ENCODE data around the gene SCNN1A. TPM values are rescaled to one million over a fixed set of nuclear protein-coding genes. Genes with fewer than 3 reads are reported as not detected.
A peak's percentile ranks its signal among the peaks of the same experiment; 100 is the strongest.

The SCNN1A gene
- total RNA-seq, 4 donors from 2014 or later: 15.9 to 46.5 (median 18.8) TPM

GRCh38 chr12:6399884-6400644 is 24.7 kb upstream of the SCNN1A start:
- Histone ChIP-seq H3K27me3 (no peaks in the 10 kb centered on the region), H3K9me3 (no peaks in the 10 kb centered on the region), H3K36me3 (peaks cover 0 to 13% (median 0%) of the 10 kb centered on the region in 3 donors), H3K4me3 (no peak overlapping the region), H3K4me1 (no peaks in the 10 kb centered on the region), H3K27ac (no peak overlapping the region)
- DNase-seq (ENCODE audit: low spot score in 2 of 2): no peak
- TF ChIP-seq CTCF (IDR thresholded peaks at IDR 0.05) (no peak), POLR2A (IDR thresholded peaks at IDR 0.05) (no peak), EP300 (IDR thresholded peaks at IDR 0.05) (no peak)
- WGBS, 2 donors: 85 to 90% methylated on average over 7 of the region's 7 CpGs

GRCh38 chr12:6396031-6396430 is 20.7 kb upstream of the SCNN1A start:
- 49% methylated on average over 2 of the region's 2 CpGs for WGBS, 2 donors
- H3K9me3 ChIP-seq: no peaks in the 10 kb centered on the region
- no peak for TF ChIP-seq EP300 (IDR thresholded peaks at IDR 0.05)
- TF ChIP-seq POLR2A (IDR thresholded peaks at IDR 0.05): no peak
- no peak for TF ChIP-seq CTCF (IDR thresholded peaks at IDR 0.05)
- peaks cover 0 to 12% (median 5%) of the 10 kb centered on the region in 4 donors for H3K4me1 ChIP-seq
- H3K27ac ChIP-seq: no peak overlapping the region
- H3K27me3 ChIP-seq: no peaks in the 10 kb centered on the region
- no peak for DNase-seq (ENCODE audit: low spot score in 2 of 2)
- peaks cover 0 to 49% (median 2%) of the 10 kb centered on the region in 3 donors for H3K36me3 ChIP-seq
- no peak overlapping the region for H3K4me3 ChIP-seq

- Histone ChIP-seq H3K36me3 (peaks cover 0 to 63% (median 4%) of the 10 kb centered on the region in 3 donors), H3K4me1 (peaks cover 0 to 12% (median 5%) of the 10 kb centered on the region in 4 donors), H3K9me3 (no peaks in the 10 kb centered on the region), H3K4me3 (no peak overlapping the region), H3K27me3 (no peaks in the 10 kb centered on the region), H3K27ac (peak overlapping the region in 2 of 4 donors; percentile 5 to 34)
- TF ChIP-seq CTCF (IDR thresholded peaks at IDR 0.05) (no peak), EP300 (IDR thresholded peaks at IDR 0.05) (peak in 1 of 2 donors; percentile 31)
- no peak for DNase-seq (ENCODE audit: low spot score in 2 of 2)
- WGBS, 2 donors: 73 to 83% methylated on average over 8 of the region's 8 CpGs
These were observed 19.0 kb upstream of the SCNN1A start for GRCh38 chr12:6394398-6394797.

GRCh38 chr12:6393109-6393508 is 17.7 kb upstream of the SCNN1A start:
- no peak for DNase-seq (ENCODE audit: low spot score in 2 of 2)
- no peak for TF ChIP-seq POLR2A (IDR thresholded peaks at IDR 0.05)
- Histone ChIP-seq H3K27ac (no peak overlapping the region), H3K4me1 (peaks cover 0 to 14% (median 5%) of the 10 kb centered on the region in 4 donors), H3K9me3 (no peaks in the 10 kb centered on the region), H3K4me3 (no peak overlapping the region), H3K27me3 (no peaks in the 10 kb centered on the region), H3K36me3 (peaks cover 0 to 63% (median 8%) of the 10 kb centered on the region in 3 donors)
- 86 to 92% methylated on average over 7 of the region's 7 CpGs for WGBS, 2 donors

- no peak for DNase-seq (ENCODE audit: low spot score in 2 of 2)
- TF ChIP-seq POLR2A (IDR thresholded peaks at IDR 0.05) (no peak), CTCF (IDR thresholded peaks at IDR 0.05) (no peak), EP300 (IDR thresholded peaks at IDR 0.05) (no peak)
- peaks cover 0 to 69% (median 14%) of the 10 kb centered on the region in 3 donors for H3K36me3 ChIP-seq
These were observed 17.1 kb upstream of the SCNN1A start for GRCh38 chr12:6392504-6392903.

More at GRCh38 chr12:6392504-6392903, 17.1 kb upstream of the SCNN1A start:
- Histone ChIP-seq H3K27me3 (no peaks in the 10 kb centered on the region), H3K27ac (peak overlapping the region in 1 of 4 donors; percentile 29), H3K4me3 (no peak overlapping the region), H3K4me1 (peaks cover 0 to 20% (median 5%) of the 10 kb centered on the region in 4 donors), H3K9me3 (no peaks in the 10 kb centered on the region)
- 27 to 32% methylated on average over 6 of the region's 6 CpGs for WGBS, 2 donors

Data from tibial nerve (tissue), 4 donors.